ENCODE results near the gene TARS2. TPM values are rescaled to one million over a fixed set of nuclear protein-coding genes. Genes with fewer than 3 reads are reported as not detected.

TARS2 gene
- total and polyA plus RNA-seq, 10 donors: 14.6 to 30.4 (median 22.2) TPM

- intact Hi-C loops (cut with DNase I; ENCODE audit: low total_unique reads): no loop called here
Measured at GRCh38 chr1:150456146-150456647, 31.0 kb upstream of the TARS2 start.

GRCh38 chr1:150464422-150464826 is 22.8 kb upstream of the TARS2 start:
- DNase-seq: peak; percentile 82

More at GRCh38 chr1:150456146-150456647, 31.0 kb upstream of the TARS2 start:
- Histone ChIP-seq H3K36me3 (peaks cover 3 to 95% (median 59%) of the 10 kb centered on the region in 6 donors), H3K4me1 (no peaks in the 10 kb centered on the region), H3K27me3 (replicated peaks in 1 of 7) (no peaks in the 10 kb centered on the region), H3K9me3 (no peaks in the 10 kb centered on the region), H3K4me3 (no peak overlapping the region), H3K27ac (no peak overlapping the region)
- TF ChIP-seq POLR2A (IDR thresholded peaks at IDR 0.05) (no peak), POLR2AphosphoS5 (IDR thresholded peaks at IDR 0.05) (no peak)
- TF ChIP-seq, protein P1, sequence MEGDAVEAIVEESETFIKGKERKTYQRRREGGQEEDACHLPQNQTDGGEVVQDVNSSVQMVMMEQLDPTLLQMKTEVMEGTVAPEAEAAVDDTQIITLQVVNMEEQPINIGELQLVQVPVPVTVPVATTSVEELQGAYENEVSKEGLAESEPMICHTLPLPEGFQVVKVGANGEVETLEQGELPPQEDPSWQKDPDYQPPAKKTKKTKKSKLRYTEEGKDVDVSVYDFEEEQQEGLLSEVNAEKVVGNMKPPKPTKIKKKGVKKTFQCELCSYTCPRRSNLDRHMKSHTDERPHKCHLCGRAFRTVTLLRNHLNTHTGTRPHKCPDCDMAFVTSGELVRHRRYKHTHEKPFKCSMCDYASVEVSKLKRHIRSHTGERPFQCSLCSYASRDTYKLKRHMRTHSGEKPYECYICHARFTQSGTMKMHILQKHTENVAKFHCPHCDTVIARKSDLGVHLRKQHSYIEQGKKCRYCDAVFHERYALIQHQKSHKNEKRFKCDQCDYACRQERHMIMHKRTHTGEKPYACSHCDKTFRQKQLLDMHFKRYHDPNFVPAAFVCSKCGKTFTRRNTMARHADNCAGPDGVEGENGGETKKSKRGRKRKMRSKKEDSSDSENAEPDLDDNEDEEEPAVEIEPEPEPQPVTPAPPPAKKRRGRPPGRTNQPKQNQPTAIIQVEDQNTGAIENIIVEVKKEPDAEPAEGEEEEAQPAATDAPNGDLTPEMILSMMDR (IDR thresholded peaks at IDR 0.05 in 8 of 11, conservative IDR thresholded peaks at IDR 0.05 in 3 of 11): no peak
- no peak for DNase-seq
- 85 to 96% (median 92%) methylated on average over 4 of the region's 4 CpGs for WGBS, 5 donors

DNA sequence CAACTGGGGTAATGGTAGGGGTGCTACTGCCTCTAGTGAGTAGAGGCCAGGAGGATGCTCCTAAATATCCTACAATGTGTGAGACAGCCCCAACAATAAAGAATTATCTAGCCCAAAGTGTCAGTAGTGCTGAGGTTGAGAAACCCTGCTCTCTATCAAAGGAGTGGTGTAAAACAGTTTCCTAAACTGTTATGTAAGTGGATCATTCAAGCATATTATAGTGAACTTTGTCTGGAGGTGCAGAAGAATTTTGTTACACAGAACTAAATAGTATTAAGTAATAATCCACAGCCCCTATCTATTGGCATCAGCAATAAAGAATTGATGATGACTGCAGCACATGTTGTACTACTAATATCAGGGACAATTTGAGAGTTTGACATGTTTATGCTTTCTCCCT is 20.3 kb upstream of the TARS2 start:
- Histone ChIP-seq H3K9me3 (no peaks in the 10 kb centered on the region), H3K4me1 (peaks cover 0 to 5% (median 2%) of the 10 kb centered on the region in 6 donors), H3K27ac (no peak overlapping the region), H3K36me3 (peaks cover 0 to 97% (median 62%) of the 10 kb centered on the region in 6 donors), H3K4me3 (no peak overlapping the region), H3K27me3 (replicated peaks in 1 of 7) (no peaks in the 10 kb centered on the region)
- no peak for DNase-seq
- intact Hi-C loops (cut with DNase I; ENCODE audit: low total_unique reads): no loop called here
- TF ChIP-seq POLR2A (IDR thresholded peaks at IDR 0.05): no peak
- no peak for TF ChIP-seq POLR2AphosphoS5 (IDR thresholded peaks at IDR 0.05)
- TF ChIP-seq, protein P1 (IDR thresholded peaks at IDR 0.05 in 8 of 11, conservative IDR thresholded peaks at IDR 0.05 in 3 of 11): no peak

More at GRCh38 chr1:150464422-150464826, 22.8 kb upstream of the TARS2 start:
- H3K9me3 ChIP-seq: no peaks in the 10 kb centered on the region
- H3K4me1 ChIP-seq: peaks cover 0 to 5% (median 2%) of the 10 kb centered on the region in 6 donors
- WGBS, 5 donors: 36 to 49% (median 47%) methylated on average over 4 of the region's 4 CpGs
- no peak overlapping the region for H3K4me3 ChIP-seq
- intact Hi-C loops (cut with DNase I; ENCODE audit: low total_unique reads): loop anchor here (5.0 kb wide), 1 partner anchor 68 kb away; no protein-coding TSS in a partner anchor
- peaks cover 3 to 98% (median 64%) of the 10 kb centered on the region in 6 donors for H3K36me3 ChIP-seq
- H3K27me3 ChIP-seq (replicated peaks in 1 of 7): no peaks in the 10 kb centered on the region
- H3K27ac ChIP-seq: no peak overlapping the region
- TF ChIP-seq, protein P1 (IDR thresholded peaks at IDR 0.05 in 8 of 11, conservative IDR thresholded peaks at IDR 0.05 in 3 of 11): peak; percentile 54 to 82 (median 74)
- TF ChIP-seq POLR2AphosphoS5 (IDR thresholded peaks at IDR 0.05): peak in 1 of 3 donors; percentile 9
- TF ChIP-seq POLR2A (IDR thresholded peaks at IDR 0.05): no peak

GRCh38 chr1:150469291-150469690 is 17.9 kb upstream of the TARS2 start:
- H3K36me3 ChIP-seq: peaks cover 0 to 96% (median 68%) of the 10 kb centered on the region in 6 donors
- WGBS, 5 donors: 93 to 100% (median 98%) methylated on average over 1 of the region's 1 CpG
- H3K27ac ChIP-seq: no peak overlapping the region

More at GRCh38 chr1:150469291-150469690, 17.9 kb upstream of the TARS2 start:
- Histone ChIP-seq H3K4me3 (no peak overlapping the region), H3K9me3 (no peaks in the 10 kb centered on the region), H3K27me3 (replicated peaks in 1 of 7) (no peaks in the 10 kb centered on the region), H3K4me1 (peaks cover 0 to 11% (median 1%) of the 10 kb centered on the region in 6 donors)
- DNase-seq: no peak
- intact Hi-C loops (cut with DNase I; ENCODE audit: low total_unique reads): no loop called here
- TF ChIP-seq, protein P1 (IDR thresholded peaks at IDR 0.05 in 8 of 11, conservative IDR thresholded peaks at IDR 0.05 in 3 of 11): no peak
- TF ChIP-seq POLR2A (IDR thresholded peaks at IDR 0.05) (no peak), POLR2AphosphoS5 (IDR thresholded peaks at IDR 0.05) (no peak)

Data from spleen (tissue), 11 donors.